ENCODE results near the gene SLC22A7. TPM values are rescaled to one million over a fixed set of nuclear protein-coding genes. Genes with fewer than 3 reads are reported as not detected.
"Not testable (repeated sequence)": the region's sequence is repeated elsewhere in the genome, so short reads cannot be mapped to it uniquely, and the experiment has no call there.

Gene SLC22A7
- total and polyA plus RNA-seq, 2 donors (not counting 1 experiment from before 2014, with no cell fraction given): not detected

GRCh38 chr6:43301081-43301870 lies 3.2 kb downstream of the SLC22A7 start:
- Mint-ChIP-seq H3K27ac (no peak overlapping the region), H3K4me1 (peaks cover 4% of the 10 kb centered on the region), H3K9me3 (ENCODE audit: insufficient read depth) (no peaks in the 10 kb centered on the region), H3K27me3 (peaks cover 14% of the 10 kb centered on the region), H3K4me3 (no peak overlapping the region)
- no peaks in the 10 kb centered on the region for H3K9me3 ChIP-seq (ENCODE audit: control extremely low read depth in 1 of 3, control insufficient read depth in 2 of 3, insufficient read depth in 1 of 3, low read length in 2 of 3)
- H3K4me1 ChIP-seq (ENCODE audit: control insufficient read depth in 2 of 2, insufficient read depth in 2 of 2, low read length in 2 of 2): no peaks in the 10 kb centered on the region
- no peaks in the 10 kb centered on the region for H4K20me1 ChIP-seq (ENCODE audit: control insufficient read depth, insufficient read depth, low read length, poor library complexity, severe bottlenecking)
- TF ChIP-seq CTCF (IDR thresholded peaks at IDR 0.05): no peak
- no peak for TF ChIP-seq EZH2 (IDR thresholded peaks at IDR 0.05; ENCODE audit: borderline replicate concordance, insufficient read depth, low read depth, low read length, poor library complexity, severe bottlenecking)
- intact Hi-C loops (cut with micrococcal nuclease): no loop called here
- no peak overlapping the region for H3K4me3 ChIP-seq (ENCODE audit: control extremely low read depth in 1 of 5, extremely low read depth in 1 of 5, insufficient read depth in 1 of 5, low read depth in 2 of 5, low read length in 4 of 5)
- no peak for DNase-seq
- no peak for ATAC-seq (ENCODE audit: low read depth)
- WGBS (ENCODE audit: insufficient coverage): 78% methylated on average over 4 of the region's 15 CpGs
- no peaks in the 10 kb centered on the region for H3K79me2 ChIP-seq (ENCODE audit: control insufficient read depth, insufficient read depth, low read length)
- H2AFZ ChIP-seq (ENCODE audit: insufficient read depth, low read depth, low read length, poor library complexity, severe bottlenecking): no peak overlapping the region
- POLR2A ChIA-PET: no interaction called here
- H3K4me2 ChIP-seq (replicated peaks; ENCODE audit: low read depth, low read length, poor library complexity, severe bottlenecking): no peak overlapping the region
- peaks cover 0 to 2% of the 10 kb centered on the region in 2 experiments for H3K36me3 ChIP-seq (replicated peaks in 1 of 2; ENCODE audit: control extremely low read depth in 1 of 2, control insufficient read depth in 1 of 2, extremely low read depth in 1 of 2, insufficient read depth in 2 of 2, low read length in 1 of 2)
- CTCF ChIA-PET: no interaction called here
- peaks cover 0 to 16% (median 0%) of the 10 kb centered on the region in 4 experiments for H3K27me3 ChIP-seq (replicated peaks in 1 of 4; ENCODE audit: control extremely low read depth in 1 of 4, control insufficient read depth in 3 of 4, insufficient read depth in 4 of 4, low read length in 3 of 4)
- no peak overlapping the region for H3K9ac ChIP-seq (ENCODE audit: low read length)
- no peak overlapping the region for H3K27ac ChIP-seq (ENCODE audit: low read length in 2 of 2)

- TF ChIP-seq CTCF (IDR thresholded peaks at IDR 0.05) (no peak), EZH2 (IDR thresholded peaks at IDR 0.05; ENCODE audit: borderline replicate concordance, insufficient read depth, low read depth, low read length, poor library complexity, severe bottlenecking) (no peak)
- no peak for ATAC-seq (ENCODE audit: low read depth)
These were observed 4.1 kb downstream of the SLC22A7 start for GRCh38 chr6:43302126-43302525.

GRCh38 chr6:43303006-43303405 lies 4.9 kb downstream of the SLC22A7 start:
- H3K4me1 ChIP-seq (ENCODE audit: control insufficient read depth in 2 of 2, insufficient read depth in 2 of 2, low read length in 2 of 2); H3K9ac ChIP-seq (ENCODE audit: low read length); POLR2A ChIA-PET; H2AFZ ChIP-seq (ENCODE audit: insufficient read depth, low read depth, low read length, poor library complexity, severe bottlenecking); intact Hi-C loops (cut with micrococcal nuclease); H3K36me3 ChIP-seq (replicated peaks in 1 of 2; ENCODE audit: control extremely low read depth in 1 of 2, control insufficient read depth in 1 of 2, extremely low read depth in 1 of 2, insufficient read depth in 2 of 2, low read length in 1 of 2); CTCF ChIA-PET; H3K27ac ChIP-seq (ENCODE audit: low read length in 2 of 2); H3K27me3 Mint-ChIP-seq; DNase-seq; H3K4me1 Mint-ChIP-seq; H3K27ac Mint-ChIP-seq; H3K4me3 Mint-ChIP-seq; H3K79me2 ChIP-seq (ENCODE audit: control insufficient read depth, insufficient read depth, low read length); H3K27me3 ChIP-seq (replicated peaks in 1 of 4; ENCODE audit: control extremely low read depth in 1 of 4, control insufficient read depth in 3 of 4, insufficient read depth in 4 of 4, low read length in 3 of 4); H3K9me3 Mint-ChIP-seq (ENCODE audit: insufficient read depth); H3K9me3 ChIP-seq (ENCODE audit: control extremely low read depth in 1 of 3, control insufficient read depth in 2 of 3, insufficient read depth in 1 of 3, low read length in 2 of 3); H3K4me2 ChIP-seq (replicated peaks; ENCODE audit: low read depth, low read length, poor library complexity, severe bottlenecking); ATAC-seq (ENCODE audit: low read depth); H4K20me1 ChIP-seq (ENCODE audit: control insufficient read depth, insufficient read depth, low read length, poor library complexity, severe bottlenecking); H3K4me3 ChIP-seq (ENCODE audit: control extremely low read depth in 1 of 5, extremely low read depth in 1 of 5, insufficient read depth in 1 of 5, low read depth in 2 of 5, low read length in 4 of 5): not testable (repeated sequence)
- 97% methylated on average over 5 of the region's 11 CpGs for WGBS (ENCODE audit: insufficient coverage)

More at GRCh38 chr6:43302126-43302525, 4.1 kb downstream of the SLC22A7 start:
- Histone ChIP-seq H3K4me1 (ENCODE audit: control insufficient read depth in 2 of 2, insufficient read depth in 2 of 2, low read length in 2 of 2) (no peaks in the 10 kb centered on the region), H4K20me1 (ENCODE audit: control insufficient read depth, insufficient read depth, low read length, poor library complexity, severe bottlenecking) (no peaks in the 10 kb centered on the region), H3K4me2 (replicated peaks; ENCODE audit: low read depth, low read length, poor library complexity, severe bottlenecking) (no peak overlapping the region), H3K4me3 (ENCODE audit: control extremely low read depth in 1 of 5, extremely low read depth in 1 of 5, insufficient read depth in 1 of 5, low read depth in 2 of 5, low read length in 4 of 5) (no peak overlapping the region), H3K36me3 (replicated peaks in 1 of 2; ENCODE audit: control extremely low read depth in 1 of 2, control insufficient read depth in 1 of 2, extremely low read depth in 1 of 2, insufficient read depth in 2 of 2, low read length in 1 of 2) (peaks cover 0 to 2% of the 10 kb centered on the region in 2 experiments), H3K9me3 (ENCODE audit: control extremely low read depth in 1 of 3, control insufficient read depth in 2 of 3, insufficient read depth in 1 of 3, low read length in 2 of 3) (no peaks in the 10 kb centered on the region), H3K27me3 (replicated peaks in 1 of 4; ENCODE audit: control extremely low read depth in 1 of 4, control insufficient read depth in 3 of 4, insufficient read depth in 4 of 4, low read length in 3 of 4) (peaks cover 0 to 11% (median 0%) of the 10 kb centered on the region in 4 experiments), H3K9ac (ENCODE audit: low read length) (no peak overlapping the region), H3K27ac (ENCODE audit: low read length in 2 of 2) (no peak overlapping the region), H2AFZ (ENCODE audit: insufficient read depth, low read depth, low read length, poor library complexity, severe bottlenecking) (no peak overlapping the region), H3K79me2 (ENCODE audit: control insufficient read depth, insufficient read depth, low read length) (no peaks in the 10 kb centered on the region)
- WGBS (ENCODE audit: insufficient coverage): 92% methylated on average over 19 of the region's 19 CpGs
- ChIA-PET POLR2A (no interaction called here), CTCF (no interaction called here)
- H3K9me3 Mint-ChIP-seq (ENCODE audit: insufficient read depth): no peaks in the 10 kb centered on the region
- intact Hi-C loops (cut with micrococcal nuclease): no loop called here
- DNase-seq: no peak
- H3K4me1 Mint-ChIP-seq: peaks cover 4% of the 10 kb centered on the region
- H3K27me3 Mint-ChIP-seq: peaks cover 6% of the 10 kb centered on the region
- no peak overlapping the region for H3K4me3 Mint-ChIP-seq
- no peak overlapping the region for H3K27ac Mint-ChIP-seq

Measured in B cell (primary cell).